ENCODE data around the gene MMP14.
"Not testable (repeated sequence)": the region's sequence is repeated elsewhere in the genome, so short reads cannot be mapped to it uniquely, and the experiment has no call there.

Gene MMP14

GRCh38 chr14:22854963-22855724 is 18.8 kb downstream of the MMP14 start:
- Histone ChIP-seq H3K9me3 (ENCODE audit: control insufficient read depth, low read depth, low read length) (no peaks in the 10 kb centered on the region), H3K36me3 (ENCODE audit: control insufficient read depth, low read depth, low read length) (no peaks in the 10 kb centered on the region), H3K27me3 (ENCODE audit: control insufficient read depth, insufficient read depth, low read length) (no peaks in the 10 kb centered on the region), H3K4me1 (ENCODE audit: control insufficient read depth, low read depth, low read length) (peaks cover 3% of the 10 kb centered on the region), H3K9ac (ENCODE audit: low read length) (no peak overlapping the region), H3K27ac (ENCODE audit: low read length) (no peak overlapping the region), H3K4me3 (ENCODE audit: low read length) (no peak overlapping the region)

GRCh38 chr14:22856428-22856827 is 20.0 kb downstream of the MMP14 start:
- no peaks in the 10 kb centered on the region for H3K9me3 ChIP-seq (ENCODE audit: control insufficient read depth, low read depth, low read length)
- no peak overlapping the region for H3K27ac ChIP-seq (ENCODE audit: low read length)
- no peaks in the 10 kb centered on the region for H3K36me3 ChIP-seq (ENCODE audit: control insufficient read depth, low read depth, low read length)
- no peak overlapping the region for H3K4me3 ChIP-seq (ENCODE audit: low read length)
- no peaks in the 10 kb centered on the region for H3K27me3 ChIP-seq (ENCODE audit: control insufficient read depth, insufficient read depth, low read length)
- H3K9ac ChIP-seq (ENCODE audit: low read length): no peak overlapping the region
- H3K4me1 ChIP-seq (ENCODE audit: control insufficient read depth, low read depth, low read length): peaks cover 3% of the 10 kb centered on the region

GRCh38 chr14:22860377-22860776 is 24.0 kb downstream of the MMP14 start:
- not testable (repeated sequence) for H3K36me3 ChIP-seq (ENCODE audit: control insufficient read depth, low read depth, low read length); H3K4me1 ChIP-seq (ENCODE audit: control insufficient read depth, low read depth, low read length); H3K27me3 ChIP-seq (ENCODE audit: control insufficient read depth, insufficient read depth, low read length); H3K4me3 ChIP-seq (ENCODE audit: low read length); H3K27ac ChIP-seq (ENCODE audit: low read length); H3K9ac ChIP-seq (ENCODE audit: low read length); H3K9me3 ChIP-seq (ENCODE audit: control insufficient read depth, low read depth, low read length)

GRCh38 chr14:22861651-22862050 is 25.3 kb downstream of the MMP14 start:
- no peaks in the 10 kb centered on the region for H3K36me3 ChIP-seq (ENCODE audit: control insufficient read depth, low read depth, low read length)
- H3K4me3 ChIP-seq (ENCODE audit: low read length): no peak overlapping the region
- no peaks in the 10 kb centered on the region for H3K27me3 ChIP-seq (ENCODE audit: control insufficient read depth, insufficient read depth, low read length)
- no peaks in the 10 kb centered on the region for H3K9me3 ChIP-seq (ENCODE audit: control insufficient read depth, low read depth, low read length)
- no peak overlapping the region for H3K9ac ChIP-seq (ENCODE audit: low read length)
- H3K27ac ChIP-seq (ENCODE audit: low read length): no peak overlapping the region
- H3K4me1 ChIP-seq (ENCODE audit: control insufficient read depth, low read depth, low read length): no peaks in the 10 kb centered on the region

GRCh38 chr14:22864979-22865378 is 28.6 kb downstream of the MMP14 start:
- Histone ChIP-seq H3K9me3 (ENCODE audit: control insufficient read depth, low read depth, low read length) (no peaks in the 10 kb centered on the region), H3K4me1 (ENCODE audit: control insufficient read depth, low read depth, low read length) (no peaks in the 10 kb centered on the region), H3K9ac (ENCODE audit: low read length) (no peak overlapping the region), H3K27ac (ENCODE audit: low read length) (no peak overlapping the region), H3K27me3 (ENCODE audit: control insufficient read depth, insufficient read depth, low read length) (no peaks in the 10 kb centered on the region), H3K4me3 (ENCODE audit: low read length) (no peak overlapping the region), H3K36me3 (ENCODE audit: control insufficient read depth, low read depth, low read length) (no peaks in the 10 kb centered on the region)

DNA sequence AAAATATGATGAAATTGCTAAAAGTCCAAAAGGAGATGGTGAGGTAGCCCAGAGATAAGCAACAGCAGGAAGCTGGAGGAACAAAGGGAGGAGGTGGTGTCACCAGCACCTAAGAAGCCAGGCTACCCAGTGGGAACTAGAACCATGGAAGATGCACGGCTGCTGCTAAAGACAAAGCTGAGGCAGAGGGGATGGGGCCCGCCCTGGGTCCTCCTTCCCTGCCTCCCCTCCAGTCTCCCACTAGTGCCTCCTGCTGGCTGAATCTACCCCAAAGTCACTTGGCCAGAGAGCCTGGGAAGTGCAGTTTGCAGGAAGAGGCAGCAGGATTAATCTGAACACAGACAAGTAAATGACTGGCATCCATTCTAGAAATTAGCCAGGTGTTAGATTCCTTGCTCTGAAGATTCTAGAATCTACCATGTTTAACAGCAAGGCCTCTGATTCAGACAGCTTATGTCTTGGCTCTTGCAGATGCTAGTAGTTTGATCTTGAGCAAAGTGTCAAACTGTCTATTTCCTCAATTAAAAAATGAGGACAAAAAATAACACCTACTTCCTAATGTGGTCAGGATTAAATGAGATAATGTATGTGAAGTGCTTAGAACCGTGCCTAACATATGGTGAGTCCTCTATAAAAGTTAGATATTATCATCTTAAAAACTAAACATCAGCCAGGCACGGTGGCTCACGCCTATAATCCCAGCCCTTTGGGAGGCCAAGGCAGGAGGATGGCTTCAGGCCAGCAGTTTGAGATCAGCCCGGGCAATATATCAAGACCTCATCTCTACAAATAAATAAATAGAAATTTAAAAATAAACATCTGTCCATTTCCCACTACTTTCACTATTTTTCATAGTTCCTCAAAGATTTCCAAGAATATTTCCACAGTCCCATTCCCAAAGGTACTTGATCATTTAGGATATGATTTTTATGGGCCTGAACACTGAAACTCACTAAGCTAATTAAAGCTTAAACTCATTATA is 29.3 kb downstream of the MMP14 start:
- Histone ChIP-seq H3K36me3 (ENCODE audit: control insufficient read depth, low read depth, low read length) (no peaks in the 10 kb centered on the region), H3K4me1 (ENCODE audit: control insufficient read depth, low read depth, low read length) (peaks cover 5% of the 10 kb centered on the region), H3K27me3 (ENCODE audit: control insufficient read depth, insufficient read depth, low read length) (no peaks in the 10 kb centered on the region), H3K27ac (ENCODE audit: low read length) (no peak overlapping the region), H3K9ac (ENCODE audit: low read length) (no peak overlapping the region), H3K9me3 (ENCODE audit: control insufficient read depth, low read depth, low read length) (no peaks in the 10 kb centered on the region), H3K4me3 (ENCODE audit: low read length) (no peak overlapping the region)

DNA sequence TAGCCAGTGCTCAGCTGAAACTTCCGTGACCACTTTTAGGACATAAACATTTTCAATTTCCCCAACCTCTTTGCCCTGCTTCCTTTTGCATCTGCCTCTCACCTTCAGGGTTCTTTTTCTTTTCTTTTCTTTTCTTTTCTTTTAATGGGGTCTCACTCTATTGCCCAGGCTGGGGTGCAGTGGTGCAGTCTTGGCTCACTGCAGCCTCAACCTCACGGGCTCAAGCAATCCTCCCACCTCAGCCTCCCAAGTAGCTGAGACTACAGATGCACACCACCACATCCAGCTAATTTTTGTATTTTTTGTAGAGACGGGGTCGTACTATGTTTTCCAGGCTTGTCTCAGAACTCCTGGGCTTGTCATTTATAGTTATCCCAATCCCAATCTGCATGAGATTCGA is 30.5 kb downstream of the MMP14 start:
- H3K9me3 ChIP-seq (ENCODE audit: control insufficient read depth, low read depth, low read length): no peaks in the 10 kb centered on the region
- no peak overlapping the region for H3K27ac ChIP-seq (ENCODE audit: low read length)
- no peak overlapping the region for H3K9ac ChIP-seq (ENCODE audit: low read length)

DNA sequence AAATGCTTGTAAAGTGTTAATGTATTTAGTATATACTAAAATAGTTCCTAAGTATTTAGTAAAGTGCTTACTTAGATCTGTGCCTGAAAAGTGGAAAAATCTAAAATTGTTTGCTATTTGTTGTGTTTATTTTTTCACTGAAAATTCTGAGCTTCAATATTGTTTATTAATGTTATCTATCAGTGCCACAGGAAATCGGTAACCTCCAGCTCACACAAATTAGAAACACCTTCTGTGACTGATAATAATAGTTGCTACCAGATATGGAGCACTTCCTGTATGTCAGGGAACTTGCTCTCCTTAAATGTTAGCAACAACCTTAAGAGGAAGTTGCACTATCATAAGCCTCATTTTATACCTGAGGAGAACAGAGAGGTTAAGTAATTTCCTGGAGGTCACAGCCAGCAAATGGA is 34.4 kb downstream of the MMP14 start:
- Histone ChIP-seq H3K27me3 (ENCODE audit: control insufficient read depth, insufficient read depth, low read length) (no peaks in the 10 kb centered on the region), H3K36me3 (ENCODE audit: control insufficient read depth, low read depth, low read length) (peaks cover 7% of the 10 kb centered on the region), H3K9ac (ENCODE audit: low read length) (no peak overlapping the region), H3K27ac (ENCODE audit: low read length) (no peak overlapping the region), H3K4me3 (ENCODE audit: low read length) (peak overlapping the region; percentile 82), H3K4me1 (ENCODE audit: control insufficient read depth, low read depth, low read length) (peaks cover 12% of the 10 kb centered on the region), H3K9me3 (ENCODE audit: control insufficient read depth, low read depth, low read length) (no peaks in the 10 kb centered on the region)

More for the DNA sequence above, 30.5 kb downstream of the MMP14 start:
- H3K4me1 ChIP-seq (ENCODE audit: control insufficient read depth, low read depth, low read length): peaks cover 12% of the 10 kb centered on the region
- no peak overlapping the region for H3K4me3 ChIP-seq (ENCODE audit: low read length)
- no peaks in the 10 kb centered on the region for H3K36me3 ChIP-seq (ENCODE audit: control insufficient read depth, low read depth, low read length)
- H3K27me3 ChIP-seq (ENCODE audit: control insufficient read depth, insufficient read depth, low read length): no peaks in the 10 kb centered on the region

GRCh38 chr14:22871224-22872032 is 35.0 kb downstream of the MMP14 start, which contains the start of gene LRP10:
Gene LRP10 (plus strand): TSS chr14:22871740. CDS start chr14:22872304, 564 bp downstream.
- Histone ChIP-seq H3K4me1 (ENCODE audit: control insufficient read depth, low read depth, low read length) (peaks cover 12% of the 10 kb centered on the region), H3K27me3 (ENCODE audit: control insufficient read depth, insufficient read depth, low read length) (no peaks in the 10 kb centered on the region), H3K36me3 (ENCODE audit: control insufficient read depth, low read depth, low read length) (peaks cover 7% of the 10 kb centered on the region), H3K9ac (ENCODE audit: low read length) (peak within 1 kb of the TSS; percentile 59), H3K4me3 (ENCODE audit: low read length) (peak within 1 kb of the TSS; percentile 82), H3K9me3 (ENCODE audit: control insufficient read depth, low read depth, low read length) (no peaks in the 10 kb centered on the region), H3K27ac (ENCODE audit: low read length) (peak within 1 kb of the TSS; percentile 76)

- Histone ChIP-seq H3K4me3 (ENCODE audit: low read length) (peak overlapping the region; percentile 82), H3K9ac (ENCODE audit: low read length) (peak overlapping the region; percentile 59), H3K27ac (ENCODE audit: low read length) (no peak overlapping the region), H3K4me1 (ENCODE audit: control insufficient read depth, low read depth, low read length) (peaks cover 12% of the 10 kb centered on the region), H3K27me3 (ENCODE audit: control insufficient read depth, insufficient read depth, low read length) (no peaks in the 10 kb centered on the region), H3K36me3 (ENCODE audit: control insufficient read depth, low read depth, low read length) (peaks cover 7% of the 10 kb centered on the region), H3K9me3 (ENCODE audit: control insufficient read depth, low read depth, low read length) (no peaks in the 10 kb centered on the region)
Observed at GRCh38 chr14:22872033-22872832, 35.8 kb downstream of the MMP14 start.

Data from iPS-18a (cell line).